GM18873 (cell line): ENCODE data around the gene CGREF1.
"Not testable (repeated sequence)": the region's sequence is repeated elsewhere in the genome, so short reads cannot be mapped to it uniquely, and the experiment has no call there.

Experiments
- ATAC-seq: cut with Tn5 transposase; IDR thresholded peaks from one replicate; pipeline ENCODE4 v1.9.1; 2021; ENCODE audit warnings: mild to moderate bottlenecking, moderate library complexity, moderate number of reproducible peaks; ENCODE audit not compliant: unreplicated experiment, low FRiP score

Gene CGREF1

GRCh38 chr2:27138111-27138510 lies 19.2 kb upstream of the CGREF1 start:
- no peak for ATAC-seq

DNA sequence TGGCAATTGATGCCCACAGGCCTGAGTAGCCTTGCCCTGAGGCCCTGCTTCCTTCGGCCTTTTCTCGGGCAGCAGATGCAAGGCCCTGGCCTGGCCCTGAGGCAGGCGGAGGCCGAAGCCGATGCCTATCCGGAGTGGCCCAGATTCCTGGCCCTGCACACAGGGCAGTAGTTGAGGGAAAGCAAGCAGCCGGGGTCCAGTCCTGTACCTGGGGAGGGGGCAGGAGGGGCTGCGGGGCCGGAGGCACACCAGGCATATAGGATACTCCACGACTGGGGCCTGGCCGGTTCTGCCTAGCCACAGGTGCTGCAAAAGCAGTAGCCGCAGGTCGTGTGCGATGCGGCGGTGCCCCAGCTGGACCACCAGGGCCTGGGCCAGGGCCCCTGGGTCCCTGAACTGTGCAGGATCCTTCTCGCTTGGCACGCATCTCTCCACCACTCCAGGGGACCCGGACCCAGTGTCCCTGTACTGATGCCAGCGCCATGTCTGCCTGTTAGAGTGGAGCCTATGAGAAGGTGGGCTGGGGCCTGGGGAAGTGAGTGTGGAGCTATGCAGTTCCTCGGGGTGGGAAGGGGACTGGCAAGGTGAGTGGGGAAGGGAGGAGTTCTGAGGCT lies 18.5 kb upstream of the CGREF1 start:
- no peak for ATAC-seq

- ATAC-seq, result no peak
These were observed 17.8 kb upstream of the CGREF1 start for GRCh38 chr2:27136751-27137150.

GRCh38 chr2:27135478-27135955 lies 16.6 kb upstream of the CGREF1 start:
- no peak for ATAC-seq

- ATAC-seq, result no peak
These were observed 16.0 kb upstream of the CGREF1 start for GRCh38 chr2:27134781-27135477.

DNA sequence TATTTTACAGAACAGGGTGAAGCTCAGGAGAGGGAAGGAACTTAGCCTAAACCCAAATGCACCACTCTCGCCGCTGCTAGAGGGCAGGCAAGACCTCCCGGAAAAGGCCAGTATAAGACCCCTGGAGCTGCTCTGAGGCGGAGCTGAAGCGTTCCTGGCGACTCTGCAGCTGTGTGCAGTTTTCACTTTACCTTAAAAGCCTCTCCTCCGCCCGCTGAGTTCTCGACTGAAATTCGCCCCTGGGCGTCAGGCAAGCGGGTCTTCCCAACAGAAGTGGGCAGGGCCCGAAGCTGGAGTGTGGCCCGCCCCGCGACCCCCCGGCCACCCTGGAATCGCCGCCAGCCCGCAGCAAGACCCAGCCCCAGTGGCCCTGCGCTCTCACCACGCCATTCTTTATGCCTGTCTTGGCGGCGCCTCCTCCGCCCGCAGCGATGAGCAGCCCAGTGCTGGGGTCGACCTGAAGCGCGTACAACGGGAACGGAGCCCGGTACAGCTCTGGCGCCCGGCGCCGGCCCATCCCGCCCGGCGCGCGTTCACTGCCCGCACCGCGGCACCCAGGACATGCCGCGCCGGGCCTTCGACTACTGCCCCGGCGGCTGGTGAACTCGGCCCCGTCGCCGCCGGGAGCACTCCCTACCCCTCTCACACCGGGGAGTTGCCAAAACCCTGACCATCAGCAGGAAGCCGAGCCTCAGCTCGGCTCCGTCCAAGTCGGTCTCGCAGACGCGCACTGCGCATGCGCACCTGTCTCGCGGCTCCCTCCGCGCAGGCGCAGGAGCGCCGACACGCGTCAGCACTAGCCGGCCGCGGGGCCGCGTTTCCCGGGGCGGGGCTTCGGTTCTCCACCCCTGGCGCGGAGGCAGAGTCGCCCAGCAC lies 15.2 kb upstream of the CGREF1 start, which contains the start of gene PREB:
TSS of gene PREB (minus strand) at position 732 of the 876 bp plus-strand sequence. CDS start at position 517, 215 bp downstream.
- ATAC-seq, result peak; percentile 62

GRCh38 chr2:27133195-27133875 lies 14.4 kb upstream of the CGREF1 start:
- no peak for ATAC-seq

DNA sequence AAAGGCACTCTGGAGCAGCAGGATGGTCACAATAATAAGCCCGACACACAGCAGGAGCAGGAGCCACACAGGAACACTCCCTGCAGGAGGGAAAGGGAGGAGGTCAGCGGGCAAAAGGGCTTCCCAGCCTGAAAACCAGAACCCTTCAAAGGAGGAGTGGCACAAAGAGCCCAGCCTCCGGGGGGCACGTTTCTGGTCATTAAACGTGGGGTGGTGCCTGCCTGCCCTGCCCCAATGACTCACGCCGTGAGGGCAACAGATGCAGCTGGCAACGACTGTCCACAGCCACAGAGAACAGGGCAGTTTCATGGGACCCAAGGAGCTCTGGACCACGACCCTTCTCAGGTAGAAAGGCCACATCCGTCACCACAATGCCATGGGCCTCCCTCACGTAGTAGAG lies 12.5 kb upstream of the CGREF1 start:
- ATAC-seq, result no peak

DNA sequence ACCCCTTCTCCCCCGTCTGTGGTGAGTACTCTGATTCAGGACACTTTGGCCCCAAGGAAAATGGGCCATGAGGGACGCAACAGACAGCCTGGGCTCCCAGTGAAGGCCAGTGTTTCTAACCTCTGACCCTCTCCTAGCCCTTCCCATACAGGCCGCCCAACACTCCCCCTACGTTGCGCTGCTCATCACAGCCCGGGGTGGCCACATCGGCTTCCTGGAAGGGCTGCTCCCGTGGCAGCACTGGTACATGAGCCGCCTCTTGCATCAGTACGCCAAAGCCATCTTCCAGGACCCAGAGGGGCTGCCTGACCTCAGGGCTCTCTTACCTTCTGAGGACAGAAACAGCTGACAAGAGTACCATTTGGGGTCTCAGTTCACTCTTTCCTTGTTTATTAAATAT lies 11.5 kb upstream of the CGREF1 start:
- no peak for ATAC-seq

GRCh38 chr2:27128668-27129571 lies 10.0 kb upstream of the CGREF1 start:
- ATAC-seq, result no peak

GRCh38 chr2:27127883-27128667 lies 9.1 kb upstream of the CGREF1 start:
- no peak for ATAC-seq

GRCh38 chr2:27126252-27126710 lies 7.4 kb upstream of the CGREF1 start:
- no peak for ATAC-seq

DNA sequence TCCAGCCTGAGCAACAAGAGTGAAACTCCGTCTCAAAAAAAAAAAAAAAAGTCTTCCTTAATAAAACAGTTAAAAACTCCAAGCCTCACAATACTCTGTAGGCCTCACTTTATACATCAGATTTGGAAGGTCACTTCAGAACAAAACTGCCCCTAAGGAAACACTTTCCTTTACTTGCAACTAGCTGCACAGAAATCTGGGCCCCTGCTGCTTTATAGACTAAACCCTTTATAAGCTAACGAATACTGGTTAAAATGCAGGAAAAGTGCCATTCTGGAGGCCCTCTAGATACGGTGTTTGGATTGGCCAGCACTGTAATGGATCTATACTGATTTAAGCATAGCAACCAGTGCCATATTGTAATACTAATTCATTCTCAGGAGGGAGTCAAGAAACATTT lies 6.2 kb upstream of the CGREF1 start:
- no peak for ATAC-seq

GRCh38 chr2:27123302-27124150 lies 4.6 kb upstream of the CGREF1 start, which contains the start of gene ABHD1:
TSS of gene ABHD1 (plus strand) at chr2:27123815. CDS start at chr2:27123949, 134 bp downstream.
- no peak for ATAC-seq

DNA sequence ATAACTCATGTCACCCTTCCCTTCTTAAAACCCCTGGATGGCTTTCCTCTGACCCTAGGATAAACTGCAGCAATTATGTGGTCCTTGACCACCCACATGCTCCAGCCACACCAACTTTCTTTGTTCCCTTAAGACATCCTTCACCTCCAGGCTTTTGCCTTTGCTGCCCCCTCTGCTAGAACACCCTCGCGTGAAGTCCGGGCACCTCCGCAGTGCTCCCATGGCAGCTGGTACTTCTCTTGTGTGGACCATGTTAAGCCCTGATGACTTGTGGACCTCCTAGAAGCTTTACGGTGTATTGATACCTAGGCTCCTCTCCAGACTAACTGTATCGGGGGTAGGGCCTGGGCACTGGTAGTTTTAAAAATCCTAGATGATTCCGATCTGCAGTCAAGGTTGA lies 3.9 kb upstream of the CGREF1 start:
- ATAC-seq, result no peak

GRCh38 chr2:27121906-27122305 lies 3.0 kb upstream of the CGREF1 start:
- no peak for ATAC-seq

GRCh38 chr2:27119330-27119670 lies 372 bp upstream of the CGREF1 start:
- ATAC-seq, result not testable (repeated sequence)
